Tibial nerve (tissue), 3 donors: ENCODE measurements around the gene CSTF2.

Source experiments
- EP300 ChIP-seq, 2 donors: sonication (generic); formaldehyde crosslinking; IDR thresholded peaks; one replicate each; pipeline ENCODE4 v1.6.1; 2017; ENCODE audit warnings: antibody characterized with exemption in 2 of 2, mild to moderate bottlenecking in 1 of 2
- POLR2A ChIP-seq, 2 donors: fragments of 450-650 bp; IDR thresholded peaks; one replicate each; pipeline ENCODE4 v1.6.1; 2017; ENCODE audit warnings: antibody characterized with exemption in 2 of 2, mild to moderate bottlenecking in 2 of 2, moderate library complexity in 2 of 2

- TF ChIP-seq EP300 (IDR thresholded peaks at IDR 0.05) (no peak), POLR2A (IDR thresholded peaks at IDR 0.05) (no peak)
These were observed 9.5 kb downstream of the CSTF2 start for GRCh38 chrX:100829730-100830129.
